ENCODE measurements around the gene CNNM3. TPM values are rescaled to one million over a fixed set of nuclear protein-coding genes. Genes with fewer than 3 reads are reported as not detected.

CNNM3 gene
- total and polyA plus RNA-seq, 8 donors, result 4.6 to 107 (median 10.8) TPM

DNA sequence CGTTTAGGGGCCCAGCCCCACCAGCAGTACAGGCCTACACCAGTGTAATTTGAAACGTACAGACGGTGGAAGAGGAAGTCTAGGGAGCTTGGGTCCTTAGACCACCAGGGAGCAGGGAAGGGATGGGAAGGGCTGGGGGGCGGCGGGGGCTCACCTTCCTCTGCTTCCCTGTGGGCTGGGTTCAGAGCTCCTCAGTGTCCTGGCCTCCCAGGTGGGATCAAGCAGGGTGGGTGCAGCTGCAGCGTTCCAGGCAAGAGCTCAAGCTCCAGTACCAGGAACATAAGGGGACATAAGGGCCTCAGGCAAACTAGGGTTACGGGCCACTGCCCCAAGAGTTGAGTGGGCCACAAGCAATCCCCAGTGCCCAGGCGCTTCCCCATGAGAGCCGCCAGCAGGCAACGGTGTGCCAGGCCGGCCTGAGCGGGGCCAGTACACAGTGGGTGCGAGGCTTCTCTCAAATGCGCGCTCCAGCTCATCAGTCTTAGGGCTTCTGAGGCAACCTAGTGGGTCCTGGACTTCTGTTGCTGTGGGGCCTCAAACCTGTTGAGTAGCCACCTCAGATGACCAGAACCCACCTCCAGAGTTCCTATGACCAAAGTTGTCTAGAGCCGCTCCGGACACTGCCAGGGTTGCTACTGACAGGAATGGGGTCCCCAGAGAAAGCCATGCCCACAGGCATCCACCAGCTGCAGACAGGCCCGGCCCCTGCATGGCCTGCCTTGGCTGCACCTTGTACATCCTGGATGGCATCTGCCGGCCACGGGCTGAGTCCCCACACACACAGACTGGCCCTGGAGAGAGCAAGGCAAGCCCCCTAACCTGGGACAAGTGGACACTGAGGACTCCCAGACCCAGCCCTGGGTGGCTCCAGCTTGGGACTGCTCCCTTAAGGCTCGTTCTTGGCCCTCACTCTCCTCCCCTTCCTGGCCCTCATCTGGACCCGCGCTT lies 22.6 kb downstream of the CNNM3 start:
- peaks cover 11 to 21% (median 18%) of the 10 kb centered on the region in 4 donors for H3K4me1 ChIP-seq
- DNase-seq, result no peak
- peak overlapping the region in 1 of 4 donors; percentile 37 for H3K4me3 ChIP-seq
- peaks cover 3 to 42% (median 32%) of the 10 kb centered on the region in 4 donors for H3K36me3 ChIP-seq
- intact Hi-C loops (cut with DNase I; ENCODE audit: low total_unique reads), result no loop called here
- TF ChIP-seq, protein P1, sequence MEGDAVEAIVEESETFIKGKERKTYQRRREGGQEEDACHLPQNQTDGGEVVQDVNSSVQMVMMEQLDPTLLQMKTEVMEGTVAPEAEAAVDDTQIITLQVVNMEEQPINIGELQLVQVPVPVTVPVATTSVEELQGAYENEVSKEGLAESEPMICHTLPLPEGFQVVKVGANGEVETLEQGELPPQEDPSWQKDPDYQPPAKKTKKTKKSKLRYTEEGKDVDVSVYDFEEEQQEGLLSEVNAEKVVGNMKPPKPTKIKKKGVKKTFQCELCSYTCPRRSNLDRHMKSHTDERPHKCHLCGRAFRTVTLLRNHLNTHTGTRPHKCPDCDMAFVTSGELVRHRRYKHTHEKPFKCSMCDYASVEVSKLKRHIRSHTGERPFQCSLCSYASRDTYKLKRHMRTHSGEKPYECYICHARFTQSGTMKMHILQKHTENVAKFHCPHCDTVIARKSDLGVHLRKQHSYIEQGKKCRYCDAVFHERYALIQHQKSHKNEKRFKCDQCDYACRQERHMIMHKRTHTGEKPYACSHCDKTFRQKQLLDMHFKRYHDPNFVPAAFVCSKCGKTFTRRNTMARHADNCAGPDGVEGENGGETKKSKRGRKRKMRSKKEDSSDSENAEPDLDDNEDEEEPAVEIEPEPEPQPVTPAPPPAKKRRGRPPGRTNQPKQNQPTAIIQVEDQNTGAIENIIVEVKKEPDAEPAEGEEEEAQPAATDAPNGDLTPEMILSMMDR (IDR thresholded peaks at IDR 0.05), result no peak
- TF ChIP-seq EP300 (IDR thresholded peaks at IDR 0.05) (no peak), POLR2AphosphoS5 (IDR thresholded peaks at IDR 0.05) (no peak), POLR2A (IDR thresholded peaks at IDR 0.05) (no peak)
- no peaks in the 10 kb centered on the region for H3K27me3 ChIP-seq
- WGBS, 5 donors, result 63 to 85% (median 82%) methylated on average over 7 to 23 of the region's 23 CpGs
- peak overlapping the region in 3 of 5 donors; percentile 35 to 46 (median 39) for H3K27ac ChIP-seq
- H3K9me3 ChIP-seq, result no peaks in the 10 kb centered on the region

DNA sequence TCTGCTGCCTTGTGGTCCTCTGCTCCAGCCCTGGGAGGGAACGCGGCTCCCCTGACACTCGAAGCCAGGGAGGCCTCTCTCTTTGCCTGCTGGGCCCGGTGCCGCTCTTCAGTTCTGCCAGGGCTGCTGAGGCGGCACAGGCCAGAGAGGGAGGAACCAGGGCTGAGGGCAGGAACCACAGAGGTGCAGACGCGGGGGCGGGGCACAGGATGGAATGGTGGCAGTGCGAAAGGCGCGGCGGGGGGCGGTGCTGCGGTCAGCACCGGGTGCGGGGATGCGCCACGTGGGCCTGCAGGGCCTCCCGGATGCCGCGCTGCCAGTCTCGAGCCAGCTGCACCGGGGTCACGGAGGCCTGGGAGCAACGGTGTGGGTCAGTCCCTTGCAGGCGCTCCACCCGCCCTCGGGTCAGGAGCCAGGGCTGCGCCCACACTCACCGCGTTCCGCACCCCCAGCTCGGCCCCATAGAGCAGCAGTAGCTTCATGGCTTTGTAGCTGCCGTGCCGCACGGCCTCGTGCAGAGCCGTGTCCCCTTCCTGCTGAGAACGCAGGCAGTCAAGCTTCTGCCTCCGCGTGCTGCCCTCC lies 23.3 kb downstream of the CNNM3 start:
- Histone ChIP-seq H3K27me3 (no peaks in the 10 kb centered on the region), H3K27ac (peak overlapping the region in 3 of 5 donors; percentile 35 to 46 (median 39)), H3K9me3 (no peaks in the 10 kb centered on the region), H3K4me1 (peaks cover 11 to 19% (median 17%) of the 10 kb centered on the region in 4 donors), H3K4me3 (peak overlapping the region in 2 of 4 donors; percentile 21 to 37), H3K36me3 (peaks cover 3 to 35% (median 25%) of the 10 kb centered on the region in 4 donors)
- TF ChIP-seq POLR2AphosphoS5 (IDR thresholded peaks at IDR 0.05) (peak in 1 of 3 donors; percentile 24), EP300 (IDR thresholded peaks at IDR 0.05) (no peak)
- WGBS, 5 donors, result 10 to 23% (median 17%) methylated on average over 6 to 41 of the region's 42 CpGs
- intact Hi-C loops (cut with DNase I; ENCODE audit: low total_unique reads), result no loop called here
- peak; percentile 82 to 89 for DNase-seq

DNA sequence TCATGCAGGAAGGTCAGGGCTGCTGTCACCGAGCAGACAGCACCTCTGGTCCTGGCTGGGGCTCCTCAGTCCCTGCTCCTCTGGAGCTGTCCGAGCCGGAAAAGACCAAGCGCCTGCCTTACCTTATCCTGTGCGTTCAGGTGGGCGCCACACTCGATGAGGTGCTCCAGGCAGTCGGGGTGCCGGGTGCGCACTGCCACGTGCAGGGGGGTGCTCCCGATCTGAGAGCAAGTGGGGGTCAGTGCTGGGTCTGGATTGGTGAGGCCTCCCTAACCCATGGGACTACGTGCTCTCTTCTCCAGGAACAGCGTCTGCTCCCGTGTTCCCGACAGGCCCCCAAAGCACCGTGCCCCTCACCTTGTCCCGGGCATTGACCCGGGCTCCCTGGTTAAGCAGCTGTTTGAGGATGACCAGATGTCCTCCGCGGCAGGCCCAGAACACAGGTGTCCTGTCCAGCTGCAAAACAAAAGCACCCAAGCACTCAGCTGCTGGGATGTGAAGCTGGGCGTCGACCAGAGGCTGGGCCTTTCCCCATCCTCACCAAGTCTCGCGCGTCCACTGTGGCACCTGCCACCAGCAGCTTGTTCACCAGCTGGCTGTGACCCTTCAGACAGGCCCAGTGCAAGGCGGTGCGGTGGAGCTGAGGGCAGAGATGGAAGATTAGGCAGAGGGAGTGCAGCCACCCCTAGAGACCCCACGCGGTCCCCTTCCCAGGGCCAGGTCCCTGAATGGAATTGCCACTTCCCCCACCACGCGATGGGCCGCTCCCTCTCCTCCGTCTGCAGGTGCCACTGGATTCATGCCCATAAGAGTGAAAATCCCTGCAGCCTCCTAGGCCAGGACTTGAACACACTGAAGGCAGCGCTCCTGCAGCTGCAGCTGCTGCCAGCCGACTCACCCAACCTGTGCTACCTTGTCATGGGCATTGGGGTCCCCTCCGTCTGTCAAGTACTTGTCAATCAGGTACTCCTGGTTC lies 24.1 kb downstream of the CNNM3 start:
- peaks cover 11 to 19% (median 17%) of the 10 kb centered on the region in 4 donors for H3K4me1 ChIP-seq
- peak overlapping the region in 1 of 4 donors; percentile 37 for H3K4me3 ChIP-seq
- no peaks in the 10 kb centered on the region for H3K9me3 ChIP-seq
- intact Hi-C loops (cut with DNase I; ENCODE audit: low total_unique reads), result no loop called here
- peaks cover under 1 to 28% (median 17%) of the 10 kb centered on the region in 4 donors for H3K36me3 ChIP-seq
- no peak for TF ChIP-seq POLR2AphosphoS5 (IDR thresholded peaks at IDR 0.05)
- no peak for TF ChIP-seq EP300 (IDR thresholded peaks at IDR 0.05)
- TF ChIP-seq, protein P1 (IDR thresholded peaks at IDR 0.05), result no peak
- TF ChIP-seq POLR2A (IDR thresholded peaks at IDR 0.05), result no peak
- 83 to 90% (median 87%) methylated on average over 17 to 37 of the region's 37 CpGs for WGBS, 5 donors
- H3K27ac ChIP-seq, result peak overlapping the region in 1 of 5 donors; percentile 35
- H3K27me3 ChIP-seq, result no peaks in the 10 kb centered on the region
- no peak for DNase-seq

DNA sequence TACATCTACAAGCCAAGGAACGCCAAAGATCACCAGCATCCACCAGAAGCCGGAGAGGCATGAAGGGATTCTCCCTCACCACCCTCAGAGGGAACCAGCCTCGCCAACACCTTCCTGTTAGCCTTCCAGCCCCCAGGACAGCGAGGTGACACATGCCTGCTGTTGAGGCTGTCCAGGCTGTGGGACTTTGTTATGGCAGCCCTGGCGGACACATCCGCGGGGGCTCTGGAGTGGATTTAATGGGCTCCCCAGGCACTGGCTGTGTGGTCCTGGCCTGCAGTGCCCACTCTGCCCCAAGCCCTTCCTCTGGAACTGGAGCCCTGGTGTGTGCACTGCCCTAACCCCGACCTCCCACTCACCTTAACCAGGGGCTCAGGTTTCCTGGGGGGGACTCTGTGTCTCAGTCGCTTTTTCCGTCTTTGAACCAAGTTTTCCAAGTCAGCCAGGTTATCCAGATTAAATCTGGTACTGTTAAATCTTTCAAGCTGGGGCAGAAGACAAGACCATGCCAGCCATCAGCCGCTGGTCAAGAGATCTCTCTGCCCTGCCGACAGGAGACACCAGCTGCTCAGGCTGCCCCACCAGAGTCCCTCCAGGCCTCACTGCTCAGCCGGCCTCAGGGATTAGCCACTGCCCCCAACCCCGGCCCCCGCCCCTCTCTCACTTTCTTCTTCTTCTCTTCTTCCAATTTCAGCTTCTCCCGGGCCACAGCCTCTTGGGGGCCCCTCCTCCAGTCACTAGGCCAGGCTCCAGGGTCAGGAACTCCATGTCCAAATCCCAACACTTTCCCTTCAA lies 25.8 kb downstream of the CNNM3 start:
- H3K4me3 ChIP-seq, result no peak overlapping the region
- DNase-seq, result no peak
- 82 to 87% (median 85%) methylated on average over 15 to 16 of the region's 16 CpGs for WGBS, 5 donors
- H3K4me1 ChIP-seq, result peaks cover 11 to 19% (median 17%) of the 10 kb centered on the region in 4 donors
- H3K27me3 ChIP-seq, result no peaks in the 10 kb centered on the region
- H3K27ac ChIP-seq, result no peak overlapping the region
- TF ChIP-seq POLR2AphosphoS5 (IDR thresholded peaks at IDR 0.05), result no peak
- TF ChIP-seq, protein P1 (IDR thresholded peaks at IDR 0.05), result no peak
- no peak for TF ChIP-seq EP300 (IDR thresholded peaks at IDR 0.05)
- no peak for TF ChIP-seq POLR2A (IDR thresholded peaks at IDR 0.05)
- H3K9me3 ChIP-seq, result no peaks in the 10 kb centered on the region
- H3K36me3 ChIP-seq, result peaks cover 4 to 35% (median 24%) of the 10 kb centered on the region in 4 donors
- intact Hi-C loops (cut with DNase I; ENCODE audit: low total_unique reads), result no loop called here
